Suppressor macrophage treated with lipopolysaccharide for 4 hours (primary cell): ENCODE results near the gene CPA2.
"Not testable (repeated sequence)": the region's sequence is repeated elsewhere in the genome, so short reads cannot be mapped to it uniquely, and the experiment has no call there.

Source experiments
- DNase-seq: peaks from one replicate; pipeline ENCODE4 v3.0.0-alpha.2; 2020

Gene CPA2

DNA sequence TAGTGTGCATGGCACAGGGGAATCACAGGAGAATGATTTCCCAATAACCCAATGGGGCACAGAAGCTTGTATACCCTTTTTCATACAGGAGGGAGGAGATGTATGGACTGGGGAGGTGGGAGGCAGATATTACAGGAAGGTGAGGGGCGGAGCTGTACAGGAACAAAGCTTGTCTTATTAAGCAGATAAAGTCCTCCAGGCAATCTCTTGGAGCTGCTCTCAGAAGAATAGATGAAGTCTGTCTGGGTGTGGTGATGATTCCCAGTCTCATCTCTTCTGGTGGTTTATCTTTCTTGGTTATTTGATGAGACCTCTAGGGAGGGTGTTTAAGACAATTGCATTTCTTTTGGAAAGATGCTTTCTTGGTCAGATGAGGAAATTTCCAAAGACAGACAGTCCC is 52.9 kb downstream of the CPA2 start:
- DNase-seq, result no peak

DNA sequence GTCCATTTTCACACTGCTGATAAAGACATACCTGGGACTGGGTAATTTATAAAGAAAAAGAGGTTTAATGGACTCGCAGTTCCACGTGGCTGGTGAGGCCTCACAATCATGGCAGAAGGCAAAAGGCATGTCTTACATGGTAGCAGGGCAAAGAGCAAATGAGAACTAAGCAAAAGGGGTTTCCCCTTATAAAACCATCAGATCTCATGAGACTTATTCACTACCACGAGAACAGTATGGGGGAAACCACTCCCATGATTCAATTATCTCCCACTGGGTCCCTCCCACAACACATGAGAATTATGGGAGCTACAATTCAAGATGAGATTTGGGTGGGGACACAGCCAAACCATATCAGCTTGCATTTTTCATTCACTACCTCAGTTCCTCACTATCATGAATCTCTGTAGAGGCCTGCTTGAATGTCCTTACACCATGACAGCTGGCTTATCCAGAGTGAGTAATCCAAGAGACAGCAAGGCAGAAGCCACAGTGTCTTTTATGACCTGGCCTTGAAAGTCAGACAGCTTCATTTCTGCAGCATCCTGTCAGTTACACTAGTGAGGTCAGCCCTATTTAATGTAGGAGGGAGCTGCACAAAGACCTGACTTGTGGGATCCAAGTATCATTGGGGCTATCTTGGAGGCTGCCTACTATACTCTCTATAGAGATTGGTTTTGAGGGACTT is 55.0 kb downstream of the CPA2 start:
- not testable (repeated sequence) for DNase-seq

GRCh38 chr7:130322615-130323014 is 56.0 kb downstream of the CPA2 start:
- DNase-seq, result no peak

- no peak for DNase-seq
Measured at GRCh38 chr7:130324306-130324943, 57.8 kb downstream of the CPA2 start.

DNA sequence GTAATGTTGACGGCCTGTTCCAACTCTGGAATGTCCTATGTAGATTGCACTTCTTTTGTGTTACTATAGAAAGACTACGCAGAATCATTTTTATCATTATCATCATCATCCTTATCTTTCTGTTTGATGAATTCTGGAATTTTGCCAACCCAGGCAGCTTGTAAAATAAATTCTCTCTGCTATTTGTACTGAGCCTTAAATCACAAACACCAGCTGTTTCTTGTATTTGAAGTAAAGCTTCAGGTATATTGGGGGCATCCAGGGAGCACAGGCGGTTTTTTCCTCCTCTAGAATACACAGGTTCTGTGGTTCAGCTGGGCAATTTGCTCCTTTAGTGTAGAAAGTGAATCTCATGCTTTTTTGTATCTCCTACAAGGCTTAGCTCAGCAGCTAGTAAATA is 63.0 kb downstream of the CPA2 start:
- no peak for DNase-seq

GRCh38 chr7:130332259-130333053 is 65.8 kb downstream of the CPA2 start:
- no peak for DNase-seq

DNA sequence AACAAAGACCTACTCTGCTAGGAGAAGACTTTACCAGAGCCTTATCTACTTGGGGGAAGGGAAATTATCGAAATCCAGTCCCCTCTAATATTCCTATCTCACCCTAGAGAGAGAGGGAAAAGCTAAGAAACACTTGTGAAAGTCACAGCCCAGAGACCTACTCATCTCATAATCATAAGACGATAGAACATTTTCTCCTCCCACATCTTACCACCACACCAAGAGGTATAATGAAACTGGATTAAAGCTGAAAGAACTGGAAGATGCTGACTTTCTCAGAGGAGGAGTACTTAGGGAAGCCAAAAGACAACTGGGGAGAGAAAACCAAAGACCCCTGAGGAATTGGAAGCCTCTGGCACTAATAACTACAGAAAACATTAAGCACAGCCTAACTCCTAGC is 67.2 kb downstream of the CPA2 start:
- no peak for DNase-seq

DNA sequence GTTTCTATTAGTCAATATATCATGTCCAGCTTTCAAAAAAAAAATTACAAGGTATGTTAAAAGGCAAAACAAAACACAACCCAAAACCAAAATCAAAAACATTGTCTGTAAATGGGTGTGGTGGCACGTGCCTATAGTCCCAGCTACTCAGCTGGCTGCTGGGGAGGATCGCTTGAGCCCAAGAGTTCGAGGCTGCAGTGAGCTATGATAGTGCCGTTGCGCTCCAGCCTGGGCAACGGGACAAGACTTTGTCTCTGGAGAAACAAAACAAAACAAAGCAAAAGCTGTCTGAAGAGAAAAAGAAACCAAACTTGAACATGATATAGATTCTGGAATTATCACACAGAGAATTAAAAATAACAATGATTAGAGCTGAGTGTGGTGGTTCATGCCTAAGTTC is 67.6 kb downstream of the CPA2 start:
- DNase-seq, result no peak

DNA sequence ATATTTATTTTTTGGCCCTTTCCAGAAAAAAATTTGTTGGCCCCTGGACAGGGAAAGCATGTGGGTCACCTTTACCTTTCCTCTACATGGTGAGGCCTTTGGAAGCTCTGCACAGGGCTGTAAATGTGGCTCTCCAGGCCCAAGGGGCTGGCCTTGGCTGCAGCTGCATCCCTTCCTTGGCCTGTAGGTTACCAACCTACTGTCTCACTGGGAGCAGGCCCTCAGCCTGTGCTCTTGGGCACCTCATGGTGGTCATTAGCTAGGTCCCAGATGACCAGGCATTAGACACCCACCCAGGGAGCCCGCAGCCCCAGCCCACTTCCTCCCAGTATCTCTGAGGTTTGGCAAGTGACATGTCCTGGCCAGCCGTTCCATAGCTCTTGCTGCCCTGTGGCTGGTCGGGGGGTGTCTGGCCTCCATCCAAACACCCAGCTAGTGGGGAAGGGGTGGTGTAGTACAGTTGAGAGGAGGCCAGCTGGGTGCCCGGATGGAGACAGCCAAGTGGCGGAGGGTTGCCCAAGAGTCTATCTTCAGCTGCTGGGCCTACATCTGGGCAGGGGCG is 70.8 kb downstream of the CPA2 start:
- no peak for DNase-seq

DNA sequence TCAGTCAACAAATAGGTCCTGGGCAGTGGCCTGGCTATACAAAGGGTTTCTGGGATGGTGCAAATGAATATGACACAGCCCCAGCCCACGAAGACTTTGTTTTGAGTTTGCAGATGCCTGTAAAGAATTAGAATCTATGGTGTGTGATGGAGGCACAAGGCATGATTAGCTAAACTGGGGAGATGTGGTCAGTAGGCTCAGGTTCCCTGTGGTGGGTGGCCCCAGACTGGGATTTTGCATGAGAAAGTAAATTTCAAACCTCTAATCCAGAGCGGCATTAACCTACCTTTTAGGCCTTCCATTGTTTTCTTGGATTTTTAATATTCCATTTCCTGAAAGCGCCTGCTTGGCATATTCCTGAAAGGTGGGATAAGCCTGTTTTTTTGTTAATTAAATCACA is 71.6 kb downstream of the CPA2 start:
- no peak for DNase-seq
